Vagina (tissue), 2 donors: Measurements from ENCODE around the gene PROZ.

Source experiments
- POLR2A ChIP-seq, 2 donors: fragments of 450-650 bp; IDR thresholded peaks; one replicate each; pipeline ENCODE4 v1.6.1; 2017; ENCODE audit warnings: antibody characterized with exemption in 2 of 2, mild to moderate bottlenecking in 2 of 2, moderate library complexity in 2 of 2
- TF ChIP-seq, protein P1 (sequence below), 3 experiments: fragments of 450-650 bp in 2 of 3; fragments of 200-600 bp in 1 of 3; sonication (generic) in 1 of 3; IDR thresholded peaks; one replicate each; pipeline ENCODE4 v1.5.1; 2017 to 2019; ENCODE audit warnings: antibody characterized with exemption in 3 of 3, mild to moderate bottlenecking in 2 of 3, moderate library complexity in 2 of 3

DNA sequence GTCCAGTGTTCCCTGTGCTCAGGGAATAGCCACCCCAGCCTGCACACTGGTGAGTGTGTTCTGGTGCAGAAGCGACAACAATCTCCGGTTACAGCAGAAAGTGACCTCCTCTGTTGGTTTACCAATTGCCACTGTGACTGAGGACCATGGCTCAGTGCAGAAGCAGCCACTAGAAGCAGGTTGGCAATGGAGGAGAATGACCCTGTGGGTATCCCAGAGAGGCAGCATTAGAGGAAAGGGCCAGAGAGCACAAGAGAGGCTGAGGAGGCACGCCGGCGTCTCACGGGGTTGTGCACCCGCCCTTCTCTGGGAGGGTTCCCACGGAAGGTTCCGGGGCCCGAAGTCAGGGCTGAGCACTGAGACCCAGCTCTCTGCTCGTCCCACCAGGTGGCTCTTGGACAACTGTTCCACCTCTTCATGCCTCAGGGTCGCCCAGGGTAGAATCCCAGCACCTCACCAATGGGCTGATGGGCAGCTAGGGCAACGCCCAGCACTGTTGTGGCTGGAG is 14.0 kb downstream of the PROZ start:
- TF ChIP-seq, protein P1, sequence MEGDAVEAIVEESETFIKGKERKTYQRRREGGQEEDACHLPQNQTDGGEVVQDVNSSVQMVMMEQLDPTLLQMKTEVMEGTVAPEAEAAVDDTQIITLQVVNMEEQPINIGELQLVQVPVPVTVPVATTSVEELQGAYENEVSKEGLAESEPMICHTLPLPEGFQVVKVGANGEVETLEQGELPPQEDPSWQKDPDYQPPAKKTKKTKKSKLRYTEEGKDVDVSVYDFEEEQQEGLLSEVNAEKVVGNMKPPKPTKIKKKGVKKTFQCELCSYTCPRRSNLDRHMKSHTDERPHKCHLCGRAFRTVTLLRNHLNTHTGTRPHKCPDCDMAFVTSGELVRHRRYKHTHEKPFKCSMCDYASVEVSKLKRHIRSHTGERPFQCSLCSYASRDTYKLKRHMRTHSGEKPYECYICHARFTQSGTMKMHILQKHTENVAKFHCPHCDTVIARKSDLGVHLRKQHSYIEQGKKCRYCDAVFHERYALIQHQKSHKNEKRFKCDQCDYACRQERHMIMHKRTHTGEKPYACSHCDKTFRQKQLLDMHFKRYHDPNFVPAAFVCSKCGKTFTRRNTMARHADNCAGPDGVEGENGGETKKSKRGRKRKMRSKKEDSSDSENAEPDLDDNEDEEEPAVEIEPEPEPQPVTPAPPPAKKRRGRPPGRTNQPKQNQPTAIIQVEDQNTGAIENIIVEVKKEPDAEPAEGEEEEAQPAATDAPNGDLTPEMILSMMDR (IDR thresholded peaks at IDR 0.05): no peak
- no peak for TF ChIP-seq POLR2A (IDR thresholded peaks at IDR 0.05)
